Nucleus accumbens (tissue), 56 donors: ENCODE data around the gene CEP78.
"Not testable (repeated sequence)": the region's sequence is repeated elsewhere in the genome, so short reads cannot be mapped to it uniquely, and the experiment has no call there.

Source experiments
- DNase-seq, 56 donors: peaks; one replicate each; lab custom pipeline; 2025; lab: John Stamatoyannopoulos, UW

Gene CEP78

DNA sequence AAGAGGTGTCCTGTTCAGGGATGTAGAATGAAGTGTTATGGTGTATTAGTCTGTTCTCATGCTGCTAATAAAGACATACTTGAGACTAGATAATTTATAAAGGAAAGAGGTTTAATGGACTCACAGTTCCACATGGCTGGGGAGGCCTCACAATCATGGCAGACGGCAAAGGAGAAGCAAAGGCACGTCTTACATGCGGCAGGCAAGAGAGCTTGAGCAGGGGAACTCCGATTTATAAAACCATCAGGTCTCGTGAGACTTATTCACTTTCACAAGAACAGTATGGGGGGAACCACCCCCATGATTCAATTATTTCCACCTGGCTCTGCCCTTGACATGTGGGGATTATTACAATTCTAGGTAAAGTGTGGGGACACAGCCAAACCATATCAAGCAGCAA is 3.4 kb upstream of the CEP78 start:
- DNase-seq: not testable (repeated sequence)

DNA sequence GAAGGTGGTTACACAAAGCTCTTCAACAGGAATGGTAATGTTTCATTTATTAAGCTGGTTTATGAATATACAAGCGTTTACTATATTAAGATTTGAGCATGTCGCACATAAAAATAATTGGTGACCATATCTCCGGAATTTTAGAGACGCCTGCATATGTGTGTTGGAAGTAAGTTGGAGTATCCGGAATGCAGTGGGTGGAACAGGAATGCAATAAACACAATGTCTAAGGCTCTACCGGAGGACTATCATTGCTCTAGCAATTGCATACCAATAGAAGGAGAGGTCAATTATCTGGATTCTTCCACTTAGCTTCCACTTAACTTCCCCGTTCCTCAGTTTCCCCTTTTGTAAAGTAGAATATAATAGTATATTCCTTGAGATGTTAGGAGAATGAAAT is 1.1 kb upstream of the CEP78 start:
- no peak for DNase-seq

DNA sequence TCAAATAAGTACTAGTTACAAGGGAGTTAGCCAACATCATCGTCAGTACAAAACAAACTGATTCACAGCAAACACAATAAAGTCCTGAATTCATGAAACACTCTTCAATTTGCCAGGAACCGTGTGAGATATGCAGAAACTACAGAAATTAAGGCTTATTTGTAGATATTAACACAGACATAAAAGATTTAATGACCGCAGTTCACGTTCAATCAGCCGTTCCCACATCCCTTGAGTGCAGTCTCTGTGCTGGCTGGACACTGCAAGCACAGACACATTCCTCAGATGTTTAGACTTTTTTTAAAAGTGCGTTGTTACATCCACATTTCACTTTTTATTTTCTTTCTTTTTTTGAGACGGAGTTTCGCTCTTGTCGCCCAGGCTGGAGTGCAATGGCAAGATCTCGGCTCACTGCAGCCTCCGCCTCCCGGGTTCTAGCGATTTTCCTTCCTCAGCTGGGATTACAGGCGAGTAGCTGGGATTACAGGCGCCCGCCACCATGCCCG is 566 bp upstream of the CEP78 start:
- no peak for DNase-seq

DNA sequence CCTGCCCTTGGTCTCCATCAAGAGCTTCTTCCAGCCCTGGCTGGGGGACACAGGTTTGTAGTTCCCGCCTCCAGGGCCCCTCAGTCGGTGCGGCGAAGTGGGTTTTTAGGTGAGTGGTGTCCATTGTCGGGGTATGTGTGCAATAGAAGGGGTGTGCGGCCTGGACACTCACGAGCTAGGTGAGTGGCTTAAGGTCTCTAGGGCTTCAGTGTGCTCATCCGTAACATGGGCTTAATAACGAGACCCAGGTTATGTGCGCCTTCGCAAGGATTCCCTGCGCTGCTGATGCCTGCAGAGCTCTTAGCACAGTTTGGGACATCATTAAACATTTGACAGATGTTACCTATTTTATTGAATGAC is 656 bp downstream of the CEP78 start:
- DNase-seq: peak in 5 of 56 donors; percentile 3 to 51 (median 35)

DNA sequence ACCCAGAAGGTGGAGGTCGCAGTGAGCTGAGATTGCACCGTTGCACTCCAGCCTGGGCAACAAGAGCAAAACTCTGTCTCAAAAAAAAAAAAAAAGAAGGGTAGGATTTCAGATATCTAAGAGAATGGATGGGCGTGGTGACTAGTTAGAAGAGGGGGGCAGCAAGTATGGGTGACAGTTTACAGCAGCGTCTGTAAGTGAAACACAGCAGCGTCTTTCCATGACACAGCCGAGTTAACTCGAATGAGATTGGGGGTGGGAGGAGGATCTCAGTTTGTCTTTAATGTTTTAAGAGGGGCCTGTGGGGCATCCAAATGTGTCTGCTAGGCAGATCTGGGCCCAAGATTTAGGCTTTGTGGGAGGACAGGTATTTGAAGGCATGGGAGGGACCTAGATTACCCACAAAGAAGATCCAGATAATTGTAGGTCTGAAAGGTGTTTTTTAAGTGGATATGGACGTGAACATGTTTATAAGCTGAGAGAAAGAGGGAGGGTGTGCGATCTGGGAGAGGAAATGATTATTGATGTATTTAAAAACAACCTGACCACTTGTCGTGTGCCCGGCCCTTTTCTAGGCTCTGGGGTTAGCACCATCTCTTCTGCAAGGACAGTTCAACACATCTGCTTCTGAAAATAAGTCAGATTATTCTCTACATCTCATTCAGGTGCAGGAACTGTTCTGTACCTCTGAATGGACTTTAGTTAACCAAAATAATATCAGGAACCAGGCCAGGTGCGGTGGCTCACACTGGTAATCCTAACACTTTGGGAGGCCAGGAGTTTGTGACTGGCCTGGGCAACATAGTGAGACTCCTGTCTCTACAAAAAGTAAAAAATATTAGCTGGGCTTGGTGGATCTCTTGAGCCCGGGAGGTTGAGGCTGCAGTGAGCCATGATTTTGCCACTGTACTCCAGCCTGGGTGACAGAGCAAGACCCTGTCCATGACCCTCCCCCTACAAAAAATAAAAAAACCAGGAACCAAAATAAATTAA is 2.5 kb downstream of the CEP78 start:
- DNase-seq: no peak

DNA sequence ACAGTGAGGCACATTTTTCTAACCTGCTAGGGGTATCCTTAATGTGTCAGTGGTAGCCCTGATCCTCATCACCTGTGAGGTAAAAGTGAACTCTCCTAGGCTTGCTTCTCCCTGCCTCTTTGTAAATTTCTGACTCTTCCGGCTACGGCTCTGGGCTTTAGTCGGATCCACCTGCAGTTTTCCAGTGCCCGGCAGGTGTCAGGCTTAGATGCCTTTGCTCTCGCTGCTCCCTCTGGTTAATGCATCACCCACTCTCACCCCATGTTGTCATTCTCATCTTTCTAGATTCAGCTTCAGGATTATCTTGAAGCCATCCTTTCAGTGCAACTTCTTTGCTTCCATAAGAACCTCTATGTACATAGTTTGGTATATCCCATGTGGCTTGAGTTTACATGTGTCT is 3.6 kb downstream of the CEP78 start:
- DNase-seq: peak in 17 of 56 donors; percentile 1 to 49 (median 13)

DNA sequence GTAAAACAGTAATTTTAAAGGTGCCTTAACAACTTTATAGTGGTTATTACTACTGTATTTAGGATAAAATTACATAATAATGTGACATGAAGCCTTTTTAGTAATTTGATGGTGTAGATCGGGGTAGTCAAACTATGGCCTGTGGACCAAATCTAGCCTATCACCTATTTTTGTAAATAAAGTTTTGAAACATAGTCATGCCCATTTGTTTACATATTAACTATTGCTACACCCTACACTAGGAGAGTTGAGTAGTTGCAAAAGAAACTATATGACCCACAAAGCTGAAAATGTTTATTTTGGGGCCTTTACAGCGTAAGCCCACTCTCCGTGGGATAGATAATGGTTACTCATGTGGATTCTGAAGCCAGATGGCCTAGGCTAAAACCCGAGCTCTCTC is 6.2 kb downstream of the CEP78 start:
- DNase-seq: no peak

DNA sequence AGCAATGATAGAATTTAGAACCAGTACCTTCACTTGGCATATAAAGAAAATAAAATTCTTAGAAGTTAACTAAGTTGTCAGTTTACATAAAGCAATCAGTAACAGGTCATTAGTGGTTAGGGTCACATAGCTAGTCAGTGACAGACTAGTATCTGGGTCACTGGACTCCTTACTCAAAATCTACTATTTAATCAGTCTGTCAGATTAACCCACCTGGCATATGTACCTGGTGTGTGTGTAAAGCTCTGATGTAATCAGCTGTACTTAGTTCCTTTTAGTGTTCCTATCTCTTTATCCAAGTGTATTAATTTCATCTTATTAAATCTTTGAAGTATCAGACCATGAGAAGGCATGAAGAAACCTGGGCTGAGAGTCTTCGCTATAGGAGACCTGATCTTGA is 7.3 kb downstream of the CEP78 start:
- no peak for DNase-seq

DNA sequence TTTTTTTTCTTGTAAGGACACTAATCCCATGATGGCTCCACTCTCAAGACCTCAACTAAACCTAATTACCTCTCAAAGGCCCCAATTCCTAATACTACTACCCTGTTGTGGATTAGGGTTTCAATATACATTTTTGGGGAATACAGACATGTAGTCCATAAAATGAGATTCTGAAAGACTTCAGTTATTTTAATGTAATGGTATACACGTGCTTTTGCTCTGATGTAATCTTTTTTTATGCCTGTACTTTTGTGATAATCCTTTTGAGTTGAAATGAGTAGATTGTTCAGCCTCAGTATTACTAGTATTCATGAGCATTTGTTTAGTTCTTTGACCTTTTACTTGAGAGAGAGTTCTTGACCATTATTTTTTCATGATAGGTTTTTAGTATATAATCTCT is 9.5 kb downstream of the CEP78 start:
- no peak for DNase-seq

DNA sequence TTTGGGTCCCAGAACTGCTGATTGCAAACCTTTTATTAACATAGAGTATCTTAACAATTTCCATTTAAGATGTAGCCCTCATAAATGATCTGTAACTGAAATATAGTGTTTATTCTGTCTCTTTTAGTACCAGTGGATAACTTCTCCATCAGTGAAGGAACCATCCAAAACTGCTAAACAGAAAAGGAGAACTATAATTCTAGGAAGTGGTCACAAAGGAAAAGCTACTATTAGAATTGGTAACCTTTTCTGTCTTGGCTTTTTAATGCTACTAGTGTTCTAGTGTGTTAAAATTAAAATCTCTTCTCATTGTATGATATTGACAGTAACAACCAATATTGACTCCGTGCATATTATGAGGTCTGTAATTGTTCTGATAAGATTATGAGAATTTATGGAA is 12.8 kb downstream of the CEP78 start:
- DNase-seq: no peak

DNA sequence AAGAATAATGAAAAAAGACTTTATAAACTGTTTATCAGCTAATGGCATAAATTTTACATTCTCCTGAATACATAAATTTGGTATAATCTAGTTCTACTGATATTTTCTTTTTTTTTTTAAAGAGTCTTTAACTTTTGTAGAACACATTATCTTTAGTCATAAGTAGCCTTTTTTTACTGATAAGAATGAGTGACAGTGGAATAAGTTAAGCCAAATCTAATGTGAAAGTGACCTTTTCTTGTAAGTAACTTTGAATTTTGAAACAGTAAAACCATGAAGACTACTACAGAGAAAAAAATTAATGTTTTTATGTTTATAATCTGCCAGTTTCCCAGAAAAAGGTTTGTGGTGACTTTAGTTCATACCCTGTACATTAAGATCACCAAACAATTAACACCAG is 13.7 kb downstream of the CEP78 start:
- no peak for DNase-seq

DNA sequence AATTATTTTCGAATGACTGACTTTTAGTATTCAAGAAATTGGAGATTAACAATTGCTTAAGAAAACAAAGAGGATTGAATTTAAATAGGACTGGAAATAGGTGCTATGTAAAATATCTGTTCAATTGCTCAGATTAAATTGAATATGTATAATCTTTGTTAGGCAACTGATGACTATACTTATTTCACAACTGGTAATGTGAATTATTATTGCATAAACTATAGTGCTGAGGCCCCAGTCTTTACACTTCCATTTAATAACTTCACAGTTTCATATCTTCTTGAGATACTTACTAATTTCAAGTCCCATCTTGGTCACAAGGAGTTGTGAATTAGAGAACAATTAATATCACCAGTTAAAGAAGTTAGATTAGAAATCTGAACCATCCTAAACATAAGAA is 16.7 kb downstream of the CEP78 start:
- no peak for DNase-seq

DNA sequence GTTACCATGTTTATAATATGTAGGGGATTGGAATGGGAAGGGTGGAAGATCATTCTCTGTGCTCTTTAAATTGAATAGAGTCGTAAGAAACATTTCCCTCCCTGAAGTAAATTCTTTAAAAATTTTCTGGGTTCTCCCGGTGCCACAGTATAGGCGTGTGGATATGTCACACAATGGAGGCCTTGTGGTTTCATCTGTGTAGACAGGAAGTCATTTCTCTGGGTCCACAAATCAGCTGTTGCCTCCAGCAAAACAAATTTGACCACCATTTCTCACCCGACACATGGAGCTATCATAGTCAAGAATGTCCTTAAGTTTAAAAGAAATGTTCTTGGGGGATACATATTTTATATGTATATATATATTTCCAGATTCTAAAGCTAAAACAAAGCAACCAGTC is 17.4 kb downstream of the CEP78 start:
- no peak for DNase-seq

DNA sequence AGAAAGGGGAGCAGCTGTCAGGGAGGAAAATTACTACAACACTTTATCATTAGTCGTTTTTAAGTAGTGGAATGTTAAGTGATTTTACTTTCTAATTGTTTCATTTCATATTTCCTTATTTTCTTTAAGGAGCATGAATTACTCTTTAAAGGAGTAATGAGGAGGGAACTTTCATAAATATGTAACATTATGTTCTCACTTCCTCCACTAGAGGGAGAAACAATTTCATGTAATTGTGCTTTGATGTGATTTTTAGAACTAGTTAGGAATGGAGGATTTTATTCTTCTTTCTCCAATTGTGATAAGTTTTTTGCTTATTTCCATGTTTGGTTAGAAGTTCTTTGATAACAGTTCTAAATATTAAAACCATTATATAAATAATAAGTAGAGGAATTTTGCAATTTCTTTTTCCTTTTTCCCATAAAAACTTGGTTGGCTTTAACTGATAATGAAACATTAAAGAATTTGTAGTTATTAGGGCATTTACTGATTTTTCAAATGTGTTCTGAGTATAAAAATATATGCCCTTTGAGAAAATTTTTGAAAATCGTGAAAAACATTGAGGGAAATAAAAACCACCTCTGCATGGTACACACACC is 25.6 kb downstream of the CEP78 start:
- DNase-seq: no peak

DNA sequence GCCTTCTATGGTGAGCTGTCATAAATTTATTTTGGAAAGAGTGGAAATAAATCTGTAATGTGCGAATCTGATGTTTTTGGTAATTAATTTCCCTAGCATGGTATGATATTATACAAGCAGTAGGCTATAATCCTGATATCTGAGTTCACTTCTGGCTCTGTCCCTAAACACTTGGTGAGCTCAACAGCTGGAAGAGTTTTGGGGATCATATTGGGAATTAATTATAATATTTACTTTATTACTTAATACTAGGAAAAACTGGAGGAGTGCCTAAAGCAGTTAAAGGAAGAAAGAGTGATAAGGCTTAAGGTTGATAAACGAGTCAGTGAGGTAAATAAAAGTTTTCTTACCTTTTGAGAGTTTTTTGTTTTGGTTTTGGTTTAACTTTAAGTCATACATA is 26.8 kb downstream of the CEP78 start:
- DNase-seq: no peak

DNA sequence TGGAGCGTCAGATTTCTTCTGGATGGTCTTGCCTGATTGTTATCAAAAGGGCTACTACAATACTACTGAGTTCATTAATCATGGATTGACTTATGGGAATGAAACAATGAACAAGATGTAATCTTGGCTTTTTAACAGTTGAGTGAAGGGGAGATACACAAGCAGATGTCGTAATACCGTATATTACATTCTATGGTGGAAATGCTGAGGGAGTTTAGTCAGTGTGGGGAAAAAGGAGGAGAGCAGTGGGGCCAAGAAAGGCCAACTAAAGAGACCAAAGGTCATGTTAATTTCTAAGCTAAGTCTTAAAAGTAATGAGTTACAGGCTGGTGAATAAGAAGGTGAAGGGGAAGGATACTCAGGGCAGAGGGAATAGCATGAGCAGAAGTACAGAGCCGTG is 32.0 kb downstream of the CEP78 start:
- DNase-seq: no peak

DNA sequence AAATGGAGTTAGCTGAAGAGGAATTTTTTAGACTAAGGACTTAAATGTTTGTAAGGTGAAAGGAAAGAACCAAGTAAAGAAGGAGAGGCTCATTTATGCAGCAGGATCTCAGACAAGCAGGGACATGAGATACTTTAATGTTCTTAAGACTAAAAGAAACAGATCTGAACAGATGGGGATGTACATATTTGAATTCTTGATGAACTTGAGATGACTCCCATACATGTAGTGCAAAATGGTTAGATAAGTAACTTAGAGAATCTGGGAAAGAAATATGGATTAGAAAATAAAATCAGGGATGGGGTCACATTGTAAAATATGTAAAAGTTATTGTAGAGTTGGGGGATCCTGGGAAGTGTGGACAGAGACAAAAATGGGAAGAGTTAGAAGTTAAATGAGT is 33.9 kb downstream of the CEP78 start:
- DNase-seq: no peak

DNA sequence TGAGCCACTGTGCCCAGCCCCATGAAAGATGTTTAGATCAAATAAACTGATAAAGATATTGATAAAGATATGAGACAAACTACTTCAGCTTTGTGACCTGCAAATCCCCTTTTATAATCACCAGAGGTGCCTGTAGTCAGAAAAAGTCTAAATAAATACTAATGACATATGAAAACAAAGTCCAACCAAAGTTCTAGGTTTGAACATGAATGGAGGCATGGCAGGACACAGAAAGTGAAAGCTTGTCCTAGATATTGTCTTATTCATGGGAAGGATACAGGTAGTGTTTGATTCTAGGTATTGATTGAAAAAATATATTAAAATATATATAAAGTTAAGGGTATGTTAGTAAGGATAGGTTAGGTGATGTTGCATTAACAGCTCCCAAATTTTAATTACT is 36.4 kb downstream of the CEP78 start:
- DNase-seq: no peak

DNA sequence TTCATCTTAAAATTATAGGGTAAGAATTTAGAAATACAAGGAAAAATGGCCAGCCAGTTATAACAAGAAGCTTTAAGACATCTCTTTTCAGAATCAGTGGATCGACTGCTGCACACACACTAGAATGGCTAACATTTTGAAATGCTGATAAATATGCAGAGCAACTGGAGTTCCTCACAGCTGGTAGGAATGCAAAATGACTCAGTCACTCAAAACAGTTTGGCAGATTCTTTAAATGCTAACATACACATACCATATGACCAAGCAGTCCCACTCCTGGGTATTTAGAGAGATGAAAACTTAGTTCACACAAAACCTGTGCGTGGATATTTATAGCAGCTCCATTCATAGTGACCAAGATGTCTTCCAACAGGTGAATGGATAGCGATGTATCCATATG is 37.9 kb downstream of the CEP78 start:
- DNase-seq: no peak

DNA sequence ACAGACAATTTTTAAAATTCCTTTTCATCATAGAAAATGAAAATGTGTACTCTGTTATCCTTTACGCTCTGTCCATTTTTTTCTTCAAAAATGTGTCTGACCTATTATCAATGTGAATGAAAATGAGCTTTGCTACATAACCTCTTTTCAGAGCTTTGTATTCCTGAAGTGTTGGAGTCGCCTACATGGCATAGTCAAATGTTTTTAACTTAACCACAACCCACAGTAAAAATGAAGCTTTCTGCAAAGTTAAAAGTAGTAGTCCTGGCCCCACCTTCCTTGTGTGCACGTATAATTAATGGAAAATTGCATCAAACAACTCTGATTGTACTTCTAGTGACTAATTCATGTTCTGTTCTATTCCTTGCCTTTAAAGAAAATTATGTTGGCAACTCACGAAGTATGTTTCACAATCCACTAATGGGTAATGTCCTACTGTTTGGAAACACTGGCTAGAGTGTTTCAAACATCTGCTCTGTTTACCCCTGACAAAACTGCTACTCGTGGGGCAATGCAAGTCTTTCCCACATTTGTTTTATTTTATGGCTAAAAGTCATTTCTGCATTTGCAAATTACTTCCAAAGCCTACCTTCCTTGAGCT is 42.4 kb downstream of the CEP78 start:
- peak in 1 of 56 donors; percentile 27 for DNase-seq

DNA sequence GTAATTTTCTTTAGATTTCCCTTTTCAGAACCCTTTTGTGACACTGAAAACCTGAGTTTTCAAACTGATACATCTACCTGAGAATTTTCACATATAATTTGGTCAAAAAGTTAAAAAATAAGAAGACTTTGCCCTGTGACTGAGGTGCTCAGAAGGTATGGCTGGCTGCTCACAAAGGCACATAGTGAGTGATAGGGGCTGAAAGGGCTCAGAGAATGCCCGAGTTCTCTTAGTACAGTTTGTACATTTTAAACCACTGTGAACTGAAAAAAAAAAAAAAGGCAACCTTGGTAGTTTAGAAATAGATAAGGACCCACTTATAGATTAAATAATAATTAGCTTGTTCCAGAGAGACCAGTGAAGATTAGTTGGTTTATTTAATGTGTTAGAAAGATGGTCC is 42.9 kb downstream of the CEP78 start:
- no peak for DNase-seq
